Subcutaneous adipose tissue (tissue), 4 donors: Measurements from ENCODE around the gene PNMT. TPM values are rescaled to one million over a fixed set of nuclear protein-coding genes. Genes with fewer than 3 reads are reported as not detected.

ENCODE experiments used
- CTCF ChIP-seq: fragments of 450-650 bp; IDR thresholded peaks from one replicate; pipeline ENCODE4 v1.5.1; 2016; ENCODE audit warnings: low read depth, mild to moderate bottlenecking, control low read depth, antibody characterized with exemption, moderate library complexity
- total RNA-seq, 4 donors: library from RNA; depleted of rRNA; stranded (reverse); fragments of >200 nt; gene quantifications; one replicate each; pipeline ENCODE4 v1.1.0, GENCODE V29; 2016

PNMT gene
- total RNA-seq, 4 donors from 2014 or later: 2.0 to 7.3 (median 4.2) TPM

DNA sequence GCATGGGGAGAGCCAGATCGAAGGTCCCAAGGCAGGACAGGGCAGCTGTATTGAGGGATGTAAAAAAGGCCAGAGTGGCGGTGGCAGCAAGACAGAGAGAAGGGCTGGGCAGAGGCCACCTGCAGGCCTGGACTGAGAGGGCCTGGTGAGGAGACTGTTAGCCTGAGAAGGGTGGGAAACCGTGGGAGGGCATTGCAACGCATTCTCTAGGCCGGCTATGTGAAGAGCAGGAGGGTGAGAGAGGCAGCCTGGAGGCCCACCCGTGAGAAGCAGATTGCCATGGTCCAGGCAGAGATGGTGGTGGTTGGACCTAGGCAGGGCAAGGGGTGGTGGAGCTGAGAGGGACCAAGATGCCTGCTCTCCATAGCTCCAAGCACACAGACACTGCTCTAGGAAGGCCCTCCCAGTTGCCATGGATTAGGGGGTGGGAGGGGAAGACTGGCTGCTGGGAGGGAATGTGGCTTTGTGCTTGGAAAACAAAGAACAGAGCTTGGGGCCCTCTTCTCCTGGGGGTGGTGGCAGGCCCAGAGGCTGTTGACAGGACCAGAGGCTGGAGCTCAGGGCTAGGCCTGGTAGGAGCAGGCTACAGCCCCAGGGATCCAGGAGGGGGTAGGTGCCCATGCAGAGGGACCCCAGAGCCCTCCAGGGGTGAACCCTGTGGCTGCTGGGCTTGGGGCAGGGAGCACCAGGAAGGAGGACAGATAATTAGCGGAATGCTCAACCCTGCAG, 15.5 kb upstream of the PNMT start:
- no peak for TF ChIP-seq CTCF

GRCh38 chr17:39653316-39653661, 15.0 kb upstream of the PNMT start:
- no peak for TF ChIP-seq CTCF

GRCh38 chr17:39653662-39654331, 14.5 kb upstream of the PNMT start:
- TF ChIP-seq CTCF: no peak

DNA sequence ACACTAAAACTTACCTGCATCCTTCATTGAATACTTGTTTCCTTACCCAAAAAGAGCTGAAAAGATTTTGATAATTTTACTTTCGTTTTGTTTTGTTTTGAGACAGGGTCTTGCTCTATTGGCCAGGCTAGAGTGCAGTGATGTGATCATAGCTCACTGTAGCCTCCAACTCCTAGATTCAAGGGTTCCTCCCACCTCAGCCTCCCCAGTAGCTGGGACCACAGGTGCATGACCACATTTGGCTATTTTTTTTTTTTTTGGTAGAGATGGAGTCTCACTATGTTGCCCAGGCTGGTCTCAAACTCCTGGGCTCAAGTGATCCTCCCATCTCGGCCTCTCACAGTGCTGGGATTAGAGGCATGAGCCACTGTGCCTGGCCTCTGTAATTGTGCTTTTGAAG, 13.1 kb upstream of the PNMT start:
- no peak for TF ChIP-seq CTCF

DNA sequence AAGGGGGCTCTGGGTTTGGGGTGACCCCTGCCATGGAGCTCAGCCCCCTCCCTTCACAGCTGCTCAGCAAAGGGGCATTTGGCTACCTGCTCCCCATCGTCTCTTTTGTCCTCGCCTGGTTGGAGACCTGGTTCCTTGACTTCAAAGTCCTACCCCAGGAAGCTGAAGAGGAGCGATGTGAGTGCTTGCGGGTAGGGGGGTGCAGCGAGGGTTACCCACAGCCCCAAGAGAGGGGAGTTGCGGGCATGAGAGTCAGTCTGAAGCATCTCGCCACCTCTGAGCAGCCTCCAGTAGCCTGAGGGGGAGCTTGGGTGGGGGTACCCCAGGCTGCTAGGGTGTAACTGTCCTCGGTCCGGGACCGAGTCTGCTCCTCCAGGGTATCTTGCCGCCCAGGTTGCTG, 9.9 kb upstream of the PNMT start:
- no peak for TF ChIP-seq CTCF

DNA sequence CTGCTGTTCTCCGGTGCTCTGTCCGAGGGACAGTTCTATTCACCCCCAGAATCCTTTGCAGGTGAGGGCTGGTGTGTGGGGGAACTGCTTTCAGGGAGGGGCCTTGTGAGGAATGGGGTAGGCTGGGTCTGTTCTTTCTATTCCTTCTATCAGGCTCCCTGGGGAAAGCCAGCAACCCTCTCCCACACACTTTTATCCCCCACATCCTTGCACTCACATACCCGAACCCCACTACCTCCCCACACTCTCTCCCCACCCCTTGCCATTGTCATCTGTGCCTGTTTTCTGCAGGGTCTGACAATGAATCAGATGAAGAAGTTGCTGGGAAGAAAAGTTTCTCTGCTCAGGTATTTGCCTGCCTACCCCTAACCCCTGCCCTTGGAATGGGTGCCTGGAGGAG, 9.5 kb upstream of the PNMT start:
- no peak for TF ChIP-seq CTCF

DNA sequence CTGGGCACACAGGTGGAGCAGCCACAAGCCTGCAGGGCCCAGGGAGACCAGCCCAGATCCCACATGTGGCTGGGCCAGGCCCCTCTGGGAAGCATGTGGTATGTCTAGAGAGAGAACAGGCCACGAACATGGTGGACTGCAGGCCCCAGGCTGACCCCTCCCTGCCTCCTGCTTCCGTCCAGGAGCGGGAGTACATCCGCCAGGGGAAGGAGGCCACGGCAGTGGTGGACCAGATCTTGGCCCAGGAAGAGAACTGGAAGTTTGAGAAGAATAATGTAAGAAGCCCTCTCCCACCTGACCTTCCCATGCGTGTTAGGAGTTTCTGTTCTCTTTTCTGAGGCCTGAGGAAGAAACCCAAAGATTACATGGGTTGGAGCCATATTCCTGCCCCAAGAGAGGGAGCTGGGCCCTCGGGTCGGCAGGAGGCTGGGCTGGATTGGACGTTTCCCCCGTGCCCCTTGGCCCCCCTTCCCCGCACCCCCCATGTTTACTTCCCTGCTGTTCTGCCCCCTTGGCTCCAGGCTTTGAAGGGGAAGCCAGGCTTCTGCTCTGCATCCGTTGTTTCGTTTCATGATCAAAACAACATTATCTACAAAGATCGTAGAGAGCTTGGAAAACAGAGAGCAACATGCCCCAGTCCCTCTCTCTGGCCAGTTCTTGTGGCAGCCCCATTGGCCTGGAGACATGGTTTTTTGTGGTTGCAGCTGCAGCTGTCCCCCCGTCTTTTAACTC, 8.8 kb upstream of the PNMT start:
- no peak for TF ChIP-seq CTCF
